Esophagus muscularis mucosa (tissue), 4 donors: ENCODE results near the gene TMEM44. TPM values are rescaled to one million over a fixed set of nuclear protein-coding genes. Genes with fewer than 3 reads are reported as not detected.

Experiments used
- DNase-seq: peaks from one replicate; pipeline ENCODE4 v3.0.0-alpha.2; 2017; ENCODE audit errors: extremely low spot score
- H3K27ac ChIP-seq, 4 donors: fragments of 200-600 bp; sonication (generic); replicated peaks in 1 of 4; 1 replicate in 3 of 4; 2 replicates in 1 of 4; pipeline ENCODE4 v1.5.1; 2016 to 2019; ENCODE audit warnings: mild to moderate bottlenecking in 1 of 4
- H3K27me3 ChIP-seq, 4 donors: fragments of 200-600 bp; sonication (generic); one replicate each; pipeline versions ENCODE4 v1.5.1 to v1.6.0; 2016 to 2019
- H3K36me3 ChIP-seq, 4 donors: fragments of 200-600 bp; sonication (generic); one replicate each; pipeline ENCODE4 v1.5.1; 2016 to 2019
- H3K4me1 ChIP-seq, 4 donors: fragments of 200-600 bp; sonication (generic); one replicate each; pipeline ENCODE4 v1.5.1; 2016 to 2019
- H3K4me3 ChIP-seq, 4 donors: fragments of 200-600 bp; sonication (generic); 1 replicate in 2 of 4; 2 replicates in 2 of 4; pipeline ENCODE4 v1.5.1; 2016 to 2019; ENCODE audit warnings: mild to moderate bottlenecking in 4 of 4, moderate library complexity in 1 of 4
- H3K9me3 ChIP-seq, 4 donors: fragments of 200-600 bp; sonication (generic); 1 replicate in 3 of 4; 2 replicates in 1 of 4; pipeline ENCODE4 v1.5.1; 2016 to 2019
- CTCF ChIP-seq, 3 experiments: fragments of 200-600 bp in 2 of 3; fragments of 450-650 bp in 1 of 3; sonication (generic) in 2 of 3; IDR thresholded peaks; one replicate each; pipeline ENCODE4 v1.5.1; 2017 to 2019; ENCODE audit warnings: antibody characterized with exemption in 3 of 3, mild to moderate bottlenecking in 2 of 3, moderate library complexity in 1 of 3
- EP300 ChIP-seq: sonication (generic); formaldehyde crosslinking; IDR thresholded peaks from one replicate; pipeline ENCODE4 v1.6.1; 2017; ENCODE audit warnings: antibody characterized with exemption
- POLR2A ChIP-seq: fragments of 450-650 bp; IDR thresholded peaks from one replicate; pipeline ENCODE4 v1.6.1; 2017; ENCODE audit warnings: antibody characterized with exemption, moderate library complexity, mild to moderate bottlenecking, low read depth
- POLR2AphosphoS5 ChIP-seq, 2 donors: sonication (generic); formaldehyde crosslinking; IDR thresholded peaks; one replicate each; pipeline ENCODE4 v1.6.1; 2017; ENCODE audit warnings: antibody characterized with exemption in 2 of 2
- WGBS: methylation state at CpG from one replicate; pipeline ENCODE4 v1.1.5; 2018; 5-methylcytosine and 5-hydroxymethylcytosine counted together
- intact Hi-C: fragments of 100-400 bp; cut with DNase I; formaldehyde crosslinking; loops from one replicate; pipeline ENCODE4 v1.15.1; 2023
- small RNA-seq, 3 donors: library from RNA; depleted of rRNA; stranded (forward); fragments of <200 nt; gene quantifications; one replicate each; pipeline ENCODE3, GENCODE V24; 2016
- total RNA-seq, 4 donors: library from RNA; depleted of rRNA; stranded (reverse); fragments of >200 nt; gene quantifications; one replicate each; pipeline versions ENCODE4 v1.1.0 to v1.2.1, GENCODE V29; 2016

Gene TMEM44
- total RNA-seq, 4 donors from 2014 or later = 3.3 to 10.8 (median 9.3) TPM

DNA sequence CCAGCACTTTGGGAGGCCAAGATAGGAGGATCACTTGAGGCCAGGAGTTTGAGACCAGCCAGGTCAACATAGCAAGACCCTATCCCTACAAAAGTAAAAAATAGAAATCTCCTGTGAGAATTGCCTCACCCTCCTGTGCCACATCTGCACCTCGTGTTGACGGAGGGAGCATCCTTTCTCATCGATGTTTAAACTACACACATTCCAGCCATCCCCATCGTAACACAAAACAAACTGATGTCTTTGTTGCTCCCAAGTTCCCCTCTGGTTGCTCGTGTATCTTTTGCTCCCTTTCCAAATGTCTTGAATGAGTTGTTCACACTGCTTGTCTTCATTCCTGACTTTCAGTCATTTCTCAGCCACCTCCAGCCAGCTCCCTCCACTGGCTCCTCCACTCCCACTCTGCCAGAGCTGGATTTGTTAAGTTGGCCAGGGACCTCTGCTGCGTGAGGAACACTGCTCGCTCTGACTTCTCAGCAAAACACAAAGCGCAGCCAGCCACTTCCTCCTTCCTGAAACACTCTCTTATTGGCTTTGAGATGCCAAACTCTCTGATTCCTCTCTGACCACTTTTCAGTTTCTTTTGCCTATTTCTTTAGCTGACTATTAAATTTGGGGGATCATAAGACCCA, 92.8 kb downstream of the TMEM44 start:
- Histone ChIP-seq H3K4me3 (no peak overlapping the region), H3K36me3 (no peaks in the 10 kb centered on the region), H3K27ac (no peak overlapping the region), H3K27me3 (no peaks in the 10 kb centered on the region), H3K9me3 (no peaks in the 10 kb centered on the region), H3K4me1 (peaks cover 10 to 15% (median 12%) of the 10 kb centered on the region in 4 donors)
- WGBS = 64% methylated on average over 8 of the region's 8 CpGs
- TF ChIP-seq POLR2A (no peak), POLR2AphosphoS5 (IDR thresholded peaks at IDR 0.05) (no peak), CTCF (IDR thresholded peaks at IDR 0.05) (no peak), EP300 (no peak)
- intact Hi-C loops = no loop called here
- DNase-seq = no peak

GRCh38 chr3:194539498-194539897, 93.7 kb downstream of the TMEM44 start:
- peaks cover 10 to 15% (median 12%) of the 10 kb centered on the region in 4 donors for H3K4me1 ChIP-seq
- intact Hi-C loops = no loop called here
- DNase-seq = no peak
- H3K36me3 ChIP-seq = no peaks in the 10 kb centered on the region
- 97% methylated on average over 3 of the region's 3 CpGs for WGBS
- no peak overlapping the region for H3K27ac ChIP-seq
- no peaks in the 10 kb centered on the region for H3K27me3 ChIP-seq
- H3K9me3 ChIP-seq = peaks cover 0 to 5% (median 0%) of the 10 kb centered on the region in 4 donors
- TF ChIP-seq CTCF (IDR thresholded peaks at IDR 0.05) (no peak), POLR2AphosphoS5 (IDR thresholded peaks at IDR 0.05) (no peak), EP300 (no peak), POLR2A (no peak)
- no peak overlapping the region for H3K4me3 ChIP-seq

- WGBS = 50% methylated on average over 8 of the region's 8 CpGs
- Histone ChIP-seq H3K36me3 (no peaks in the 10 kb centered on the region), H3K4me3 (no peak overlapping the region), H3K27me3 (no peaks in the 10 kb centered on the region), H3K27ac (no peak overlapping the region), H3K9me3 (peaks cover 0 to 10% (median 0%) of the 10 kb centered on the region in 4 donors), H3K4me1 (peaks cover 10 to 15% (median 12%) of the 10 kb centered on the region in 4 donors)
- intact Hi-C loops = no loop called here
- DNase-seq = no peak
- TF ChIP-seq CTCF (IDR thresholded peaks at IDR 0.05) = no peak
Observed at GRCh38 chr3:194537732-194538247, 95.4 kb downstream of the TMEM44 start.

Small RNA genes within 50 kb of the gene (small RNA-seq; reads per million reads assigned to genes)
- 0 reads per million in 3 donors for gene AC046143.2

Other genes with a start within 250 kb of the TMEM44 start
- under 1 TPM in 2 of 4 donors, not detected in 2; 0.17 to 0.34 TPM for gene GP5, start 234.2 kb downstream of the TMEM44 start, total RNA-seq
- gene ATP13A3, start 146.4 kb downstream of the TMEM44 start, total RNA-seq = 100 to 1,000 TPM in 2 of 4 donors, 10 to 100 TPM in 2; 74.7 to 167 (median 91.0) TPM
- 10 to 100 TPM; 19.9 to 35.0 (median 32.6) TPM for gene LSG1, start 38.8 kb upstream of the TMEM44 start, total RNA-seq
- gene FAM43A, start 52.5 kb upstream of the TMEM44 start, total RNA-seq = 10 to 100 TPM; 24.5 to 42.8 (median 32.5) TPM